Measurements from ENCODE around the gene PRRX2. TPM values are rescaled to one million over a fixed set of nuclear protein-coding genes. Genes with fewer than 3 reads are reported as not detected.

Gene PRRX2
- total RNA-seq, 4 donors from 2014 or later, result 9.6 to 32.1 (median 14.9) TPM

DNA sequence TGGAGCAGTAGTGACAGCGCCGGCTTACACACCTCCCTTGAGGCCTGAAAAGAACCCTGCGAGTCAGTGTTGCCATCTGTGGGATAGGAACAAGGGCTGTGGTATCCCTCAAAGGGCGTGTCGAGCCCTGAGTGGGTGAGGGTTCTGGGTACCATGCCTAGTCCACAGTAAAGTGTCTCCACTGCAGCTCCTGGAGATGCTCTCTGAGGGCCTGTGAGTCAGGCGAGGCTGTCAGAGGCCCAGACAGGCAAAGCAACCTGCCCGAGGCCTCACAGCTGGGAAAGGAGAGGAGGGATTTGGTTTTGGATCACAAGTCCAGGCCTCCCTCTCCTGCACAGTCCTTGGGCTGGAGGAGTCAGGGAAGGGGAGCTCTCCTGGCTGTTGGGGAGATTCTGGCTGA lies 6.1 kb downstream of the PRRX2 start:
- 64 to 77% methylated on average over 7 of the region's 7 CpGs for WGBS, 2 donors
- no peaks in the 10 kb centered on the region for H3K36me3 ChIP-seq
- no peak overlapping the region for H3K27ac ChIP-seq
- no peaks in the 10 kb centered on the region for H3K9me3 ChIP-seq
- no peak overlapping the region for H3K4me3 ChIP-seq
- H3K4me1 ChIP-seq, result peaks cover 0 to 39% (median 3%) of the 10 kb centered on the region in 4 donors
- no peak for TF ChIP-seq POLR2A (IDR thresholded peaks at IDR 0.05)
- TF ChIP-seq CTCF (IDR thresholded peaks at IDR 0.05), result no peak
- TF ChIP-seq EP300 (IDR thresholded peaks at IDR 0.05), result no peak
- no peak for DNase-seq (ENCODE audit: low spot score in 2 of 2)
- H3K27me3 ChIP-seq, result peaks cover 0 to 37% of the 10 kb centered on the region in 2 donors

DNA sequence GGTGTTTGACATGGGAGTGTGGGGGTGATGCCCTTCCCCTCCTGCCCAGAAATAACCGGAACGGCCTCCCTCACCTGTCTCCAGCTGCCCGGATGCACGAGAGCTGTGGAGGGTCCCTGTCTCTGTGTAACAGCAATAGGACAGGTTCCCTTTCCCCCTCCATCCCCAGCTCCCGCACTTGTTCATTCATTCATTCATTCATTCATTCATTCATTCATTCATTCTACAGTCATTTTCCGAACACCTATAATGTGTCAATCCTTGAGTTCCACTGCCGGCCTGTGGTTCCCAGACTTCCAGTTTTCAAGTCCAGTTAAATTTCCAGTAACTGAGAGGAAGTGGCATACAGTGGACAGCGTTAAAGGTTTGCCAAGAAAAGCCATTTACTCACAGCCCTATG lies 7.3 kb downstream of the PRRX2 start:
- Histone ChIP-seq H3K4me1 (peaks cover 0 to 39% (median 4%) of the 10 kb centered on the region in 4 donors), H3K9me3 (no peaks in the 10 kb centered on the region), H3K27ac (no peak overlapping the region), H3K4me3 (no peak overlapping the region), H3K36me3 (no peaks in the 10 kb centered on the region), H3K27me3 (peaks cover 0 to 37% of the 10 kb centered on the region in 2 donors)
- TF ChIP-seq POLR2A (IDR thresholded peaks at IDR 0.05) (no peak), CTCF (IDR thresholded peaks at IDR 0.05) (no peak), EP300 (IDR thresholded peaks at IDR 0.05) (no peak)
- no peak for DNase-seq (ENCODE audit: low spot score in 2 of 2)
- WGBS, 2 donors, result 76 to 82% methylated on average over 8 of the region's 8 CpGs

DNA sequence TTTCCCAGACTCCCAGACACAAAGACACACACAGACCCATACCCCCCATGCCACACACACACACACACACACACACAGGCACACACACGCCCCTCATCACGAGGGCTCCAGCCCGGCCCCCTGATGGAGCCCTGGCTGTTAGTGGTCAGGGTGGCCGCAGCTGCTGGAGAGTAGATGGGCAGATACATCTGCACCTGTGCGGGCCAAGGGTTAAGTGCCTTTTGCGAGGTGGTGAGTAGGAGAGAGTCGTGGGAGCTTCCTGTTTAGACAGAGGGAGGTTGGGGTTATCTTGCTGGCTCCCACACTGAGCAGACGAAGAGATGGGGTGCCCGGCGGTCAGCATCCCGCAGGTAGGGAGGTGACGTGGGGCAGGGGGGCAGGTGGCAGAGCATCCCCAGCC lies 8.2 kb downstream of the PRRX2 start:
- H3K4me3 ChIP-seq, result no peak overlapping the region
- no peaks in the 10 kb centered on the region for H3K9me3 ChIP-seq
- TF ChIP-seq EP300 (IDR thresholded peaks at IDR 0.05), result no peak
- no peak for TF ChIP-seq CTCF (IDR thresholded peaks at IDR 0.05)
- TF ChIP-seq POLR2A (IDR thresholded peaks at IDR 0.05), result no peak
- 66 to 71% methylated on average over 12 of the region's 12 CpGs for WGBS, 2 donors
- DNase-seq (ENCODE audit: low spot score in 2 of 2), result no peak
- no peaks in the 10 kb centered on the region for H3K36me3 ChIP-seq
- H3K4me1 ChIP-seq, result peaks cover 0 to 35% (median 4%) of the 10 kb centered on the region in 4 donors
- no peak overlapping the region for H3K27ac ChIP-seq
- H3K27me3 ChIP-seq, result peaks cover 0 to 28% of the 10 kb centered on the region in 2 donors

DNA sequence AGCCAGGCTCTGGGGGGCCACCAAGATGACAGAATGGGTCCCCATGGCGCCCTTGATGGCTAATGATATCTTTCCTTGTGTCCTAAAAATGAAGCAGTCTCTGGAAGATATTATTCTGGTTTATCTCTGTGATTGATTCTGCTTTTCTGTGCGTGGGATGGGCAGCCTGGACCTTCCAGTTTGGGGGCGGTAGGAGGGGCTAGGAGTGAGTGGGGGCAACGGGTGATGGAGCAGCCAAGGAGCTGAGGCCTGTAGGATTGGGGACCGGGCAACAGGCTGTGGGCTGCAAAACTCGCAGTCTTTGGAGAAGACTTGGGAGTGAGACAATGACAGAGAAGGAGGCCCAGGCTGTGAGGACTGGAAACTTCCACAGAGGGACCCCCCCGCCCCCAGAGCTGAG lies 8.8 kb downstream of the PRRX2 start:
- Histone ChIP-seq H3K4me1 (peaks cover 0 to 35% (median 4%) of the 10 kb centered on the region in 4 donors), H3K36me3 (no peaks in the 10 kb centered on the region), H3K27me3 (peaks cover 0 to 28% of the 10 kb centered on the region in 2 donors), H3K4me3 (no peak overlapping the region), H3K9me3 (no peaks in the 10 kb centered on the region), H3K27ac (no peak overlapping the region)
- TF ChIP-seq CTCF (IDR thresholded peaks at IDR 0.05) (no peak), EP300 (IDR thresholded peaks at IDR 0.05) (no peak)
- DNase-seq (ENCODE audit: low spot score in 2 of 2), result no peak
- WGBS, 2 donors, result 65 to 67% methylated on average over 6 to 7 of the region's 7 CpGs

GRCh38 chr9:129675620-129676019 lies 10.2 kb downstream of the PRRX2 start:
- no peaks in the 10 kb centered on the region for H3K9me3 ChIP-seq
- DNase-seq (ENCODE audit: low spot score in 2 of 2), result no peak
- no peak overlapping the region for H3K27ac ChIP-seq
- WGBS, 2 donors, result 52 to 53% methylated on average over 25 to 27 of the region's 27 CpGs
- TF ChIP-seq POLR2A (IDR thresholded peaks at IDR 0.05) (no peak), CTCF (IDR thresholded peaks at IDR 0.05) (no peak), EP300 (IDR thresholded peaks at IDR 0.05) (no peak)
- H3K4me1 ChIP-seq, result peaks cover 0 to 35% (median 4%) of the 10 kb centered on the region in 4 donors
- H3K4me3 ChIP-seq, result no peak overlapping the region
- H3K36me3 ChIP-seq, result no peaks in the 10 kb centered on the region
- peaks cover 0 to 28% of the 10 kb centered on the region in 2 donors for H3K27me3 ChIP-seq
